HEK293 (cell line): ENCODE measurements around the gene ZSWIM3.

ENCODE experiments used
- HOXD13 ChIP-seq: sonication (generic); formaldehyde crosslinking; IDR thresholded peaks from 2 replicates; pipeline ENCODE4 v1.8.0; 2022; ENCODE audit warnings: missing genetic modification reagents, borderline replicate concordance
- ZBTB1 ChIP-seq: fragments of 450-650 bp; formaldehyde crosslinking; IDR thresholded peaks from 2 replicates; pipeline ENCODE4 v1.5.1; 2016; ENCODE audit warnings: missing biosample characterization, missing genetic modification characterization
- ZNF214 ChIP-seq: fragments of 450-650 bp; formaldehyde crosslinking; IDR thresholded peaks from 2 replicates; pipeline ENCODE4 v1.5.1; 2017; ENCODE audit warnings: missing biosample characterization, mild to moderate bottlenecking, missing genetic modification characterization, borderline replicate concordance
- ZNF223 ChIP-seq: fragments of 450-650 bp; formaldehyde crosslinking; IDR thresholded peaks from 2 replicates; pipeline ENCODE4 v1.5.1; 2016; ENCODE audit warnings: missing biosample characterization, missing genetic modification characterization
- ZNF501 ChIP-seq: fragments of 450-650 bp; formaldehyde crosslinking; IDR thresholded peaks from 2 replicates; pipeline ENCODE4 v1.5.1; 2016; ENCODE audit warnings: missing biosample characterization, missing genetic modification characterization
- ZNF549 ChIP-seq: fragments of 450-650 bp; IDR thresholded peaks from 2 replicates; pipeline ENCODE4 v1.5.1; 2018; ENCODE audit warnings: missing biosample characterization, missing genetic modification characterization, mild to moderate bottlenecking, inconsistent platforms, moderate library complexity
- ZNF596 ChIP-seq: fragments of 450-650 bp; IDR thresholded peaks from 2 replicates; pipeline ENCODE4 v1.5.0; 2018; ENCODE audit warnings: missing biosample characterization, mild to moderate bottlenecking, missing genetic modification characterization, moderate library complexity
- TF ChIP-seq, protein P1 (sequence below): fragments of 450-650 bp; formaldehyde crosslinking; IDR thresholded peaks from 2 replicates; pipeline ENCODE4 v1.5.1; 2016; ENCODE audit warnings: missing biosample characterization, missing genetic modification characterization
- TF ChIP-seq, protein P2 (sequence below): fragments of 450-650 bp; formaldehyde crosslinking; IDR thresholded peaks from 2 replicates; pipeline ENCODE4 v1.5.1; 2016; ENCODE audit warnings: missing biosample characterization, missing genetic modification characterization

DNA sequence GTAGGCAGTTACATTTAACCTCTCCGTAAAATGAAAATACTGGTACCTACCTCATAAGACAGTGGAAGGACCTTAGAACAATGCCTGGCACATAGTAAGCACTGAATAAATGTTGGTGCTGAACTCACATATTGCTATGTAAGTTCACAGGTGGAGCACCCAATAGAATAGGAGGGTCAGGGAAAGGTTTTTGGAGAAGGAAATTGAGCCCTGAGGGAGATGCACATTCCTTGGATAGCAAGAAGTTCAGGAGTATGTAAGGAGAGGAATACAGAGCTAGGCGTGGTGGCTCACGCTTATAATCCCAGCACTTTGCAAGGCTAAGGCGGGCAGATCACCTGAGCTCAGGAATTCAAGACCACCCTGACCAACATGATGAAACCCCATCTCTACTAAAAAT lies 37.9 kb upstream of the ZSWIM3 start:
- TF ChIP-seq ZNF223 (tag by site-specific recombination), result no peak
- TF ChIP-seq, protein P1, sequence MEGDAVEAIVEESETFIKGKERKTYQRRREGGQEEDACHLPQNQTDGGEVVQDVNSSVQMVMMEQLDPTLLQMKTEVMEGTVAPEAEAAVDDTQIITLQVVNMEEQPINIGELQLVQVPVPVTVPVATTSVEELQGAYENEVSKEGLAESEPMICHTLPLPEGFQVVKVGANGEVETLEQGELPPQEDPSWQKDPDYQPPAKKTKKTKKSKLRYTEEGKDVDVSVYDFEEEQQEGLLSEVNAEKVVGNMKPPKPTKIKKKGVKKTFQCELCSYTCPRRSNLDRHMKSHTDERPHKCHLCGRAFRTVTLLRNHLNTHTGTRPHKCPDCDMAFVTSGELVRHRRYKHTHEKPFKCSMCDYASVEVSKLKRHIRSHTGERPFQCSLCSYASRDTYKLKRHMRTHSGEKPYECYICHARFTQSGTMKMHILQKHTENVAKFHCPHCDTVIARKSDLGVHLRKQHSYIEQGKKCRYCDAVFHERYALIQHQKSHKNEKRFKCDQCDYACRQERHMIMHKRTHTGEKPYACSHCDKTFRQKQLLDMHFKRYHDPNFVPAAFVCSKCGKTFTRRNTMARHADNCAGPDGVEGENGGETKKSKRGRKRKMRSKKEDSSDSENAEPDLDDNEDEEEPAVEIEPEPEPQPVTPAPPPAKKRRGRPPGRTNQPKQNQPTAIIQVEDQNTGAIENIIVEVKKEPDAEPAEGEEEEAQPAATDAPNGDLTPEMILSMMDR (tag by site-specific recombination), result no peak
- no peak for TF ChIP-seq ZNF596 (tag by site-specific recombination)
- no peak for TF ChIP-seq ZBTB1
- no peak for TF ChIP-seq ZNF214 (tag by site-specific recombination)
- TF ChIP-seq HOXD13 (CRISPR knock-in tag), result no peak
- TF ChIP-seq ZNF501 (tag by site-specific recombination), result no peak
- TF ChIP-seq, protein P2, sequence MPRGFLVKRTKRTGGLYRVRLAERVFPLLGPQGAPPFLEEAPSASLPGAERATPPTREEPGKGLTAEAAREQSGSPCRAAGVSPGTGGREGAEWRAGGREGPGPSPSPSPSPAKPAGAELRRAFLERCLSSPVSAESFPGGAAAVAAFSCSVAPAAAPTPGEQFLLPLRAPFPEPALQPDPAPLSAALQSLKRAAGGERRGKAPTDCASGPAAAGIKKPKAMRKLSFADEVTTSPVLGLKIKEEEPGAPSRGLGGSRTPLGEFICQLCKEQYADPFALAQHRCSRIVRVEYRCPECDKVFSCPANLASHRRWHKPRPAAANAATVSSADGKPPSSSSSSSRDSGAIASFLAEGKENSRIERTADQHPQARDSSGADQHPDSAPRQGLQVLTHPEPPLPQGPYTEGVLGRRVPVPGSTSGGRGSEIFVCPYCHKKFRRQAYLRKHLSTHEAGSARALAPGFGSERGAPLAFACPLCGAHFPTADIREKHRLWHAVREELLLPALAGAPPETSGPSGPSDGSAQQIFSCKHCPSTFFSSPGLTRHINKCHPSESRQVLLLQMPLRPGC (tag by site-specific recombination), result no peak
- no peak for TF ChIP-seq ZNF549 (tag by site-specific recombination)
